IMR-90 (cell line): Measurements from ENCODE around the gene LYSMD2. TPM values are rescaled to one million over a fixed set of nuclear protein-coding genes. Genes with fewer than 3 reads are reported as not detected.

Experiments
- ATAC-seq: fragments of 200-7000 bp; cut with Tn5 transposase; 2 replicates; pipeline ENCODE4 v1.9.1; 2020; ENCODE audit warnings: low read depth, mild to moderate bottlenecking, moderate library complexity
- BruUV-seq: library from RNA; stranded (reverse); fragments of 400-500 nt; replicated peaks from 2 replicates; lab custom pipeline; 2021; lab: Mats Ljungman, UMichigan
- CTCF ChIA-PET: fragments of 300-600 bp; formaldehyde crosslinking; extraction: SDS; loops from one replicate; lab custom pipeline; 2021; ENCODE audit warnings: antibody characterized with exemption; lab: Yijun Ruan, JAX
- POLR2A ChIA-PET: fragments of 300-600 bp; sonication (Branson Sonifier 250); formaldehyde crosslinking; loops from one replicate; lab custom pipeline; 2022; ENCODE audit warnings: antibody characterized with exemption; ENCODE audit not compliant: unreplicated experiment; lab: Charles Lee
- DNase-seq: peaks from one replicate; pipeline ENCODE4 v3.0.0; 2013
- H2AFZ ChIP-seq: replicated peaks from 2 replicates; pipeline ENCODE3; 2013; ENCODE audit warnings: low read length, mild to moderate bottlenecking; ENCODE audit not compliant: poor library complexity
- H2AK5ac ChIP-seq: 2 replicates; pipeline ENCODE4 v1.6.1; 2013; ENCODE audit warnings: low read depth, low read length, inconsistent platforms
- H2AK9ac ChIP-seq: replicated peaks from 2 replicates; pipeline ENCODE3; 2013; ENCODE audit warnings: mild to moderate bottlenecking, low read depth, low read length, moderate library complexity; ENCODE audit not compliant: poor library complexity
- H2BK120ac ChIP-seq: 2 replicates; pipeline ENCODE4 v1.6.1; 2013; ENCODE audit warnings: low read depth, low read length, inconsistent platforms
- H2BK15ac ChIP-seq: 3 replicates; pipeline ENCODE4 v1.6.1; 2013; ENCODE audit warnings: low read depth, low read length, inconsistent platforms
- H2BK20ac ChIP-seq: 2 replicates; pipeline ENCODE4 v1.6.1; 2013; ENCODE audit warnings: low read depth, mild to moderate bottlenecking, inconsistent platforms, low read length, moderate library complexity
- H2BK5ac ChIP-seq: 2 replicates; pipeline ENCODE4 v1.6.1; 2013; ENCODE audit warnings: mild to moderate bottlenecking, low read depth, low read length, inconsistent platforms; ENCODE audit not compliant: poor library complexity, severe bottlenecking
- H3K14ac ChIP-seq: replicated peaks from 2 replicates; pipeline ENCODE4 v1.6.1; 2013; ENCODE audit warnings: low read depth, low read length, inconsistent platforms
- H3K18ac ChIP-seq: 2 replicates; pipeline ENCODE4 v1.6.1; 2013; ENCODE audit warnings: low read depth, low read length, control low read depth
- H3K23ac ChIP-seq: 2 replicates; pipeline ENCODE4 v1.6.1; 2013; ENCODE audit warnings: low read depth, low read length, inconsistent platforms
- H3K27ac ChIP-seq: 2 replicates; pipeline ENCODE4 v1.5.1; 2013; ENCODE audit warnings: mild to moderate bottlenecking, control low read depth, low read length; ENCODE audit not compliant: insufficient read depth
- H3K27me3 ChIP-seq: 2 replicates; pipeline ENCODE4 v1.6.1; 2013; ENCODE audit warnings: low read length; ENCODE audit not compliant: control insufficient read depth, insufficient read depth
- H3K36me3 ChIP-seq: 2 replicates; pipeline ENCODE4 v1.6.1; 2013; ENCODE audit warnings: low read length, mixed read lengths; ENCODE audit not compliant: control insufficient read depth, insufficient read depth
- H3K4ac ChIP-seq: 2 replicates; pipeline ENCODE4 v1.6.1; 2013; ENCODE audit warnings: low read depth, low read length, inconsistent platforms
- H3K4me1 ChIP-seq: 2 replicates; pipeline ENCODE4 v1.6.1; 2013; ENCODE audit warnings: low read length, mixed read lengths; ENCODE audit not compliant: control insufficient read depth, insufficient read depth
- H3K4me2 ChIP-seq: 2 replicates; pipeline ENCODE4 v1.6.1; 2013; ENCODE audit warnings: low read depth, mild to moderate bottlenecking, control low read depth, low read length, moderate library complexity
- H3K4me3 ChIP-seq: 2 replicates; pipeline ENCODE4 v1.5.1; 2013; ENCODE audit warnings: low read depth, mild to moderate bottlenecking, control low read depth, low read length, moderate library complexity; ENCODE audit not compliant: insufficient read depth
- H3K56ac ChIP-seq: 2 replicates; pipeline ENCODE4 v1.6.1; 2013; ENCODE audit warnings: low read length, inconsistent platforms; ENCODE audit not compliant: insufficient read depth; ENCODE audit errors: extremely low read depth
- H3K79me1 ChIP-seq, 2 experiments: 2 replicates each; pipeline ENCODE4 v1.6.1; 2013; ENCODE audit warnings: low read length in 2 of 2, inconsistent platforms in 1 of 2, low read depth in 1 of 2
- H3K9ac ChIP-seq: 2 replicates; pipeline ENCODE4 v1.6.1; 2013; ENCODE audit warnings: low read depth, low read length, control low read depth
- H3K9me1 ChIP-seq: 2 replicates; pipeline ENCODE4 v1.6.1; 2013; ENCODE audit warnings: low read length, inconsistent platforms; ENCODE audit not compliant: insufficient read depth
- H3K9me3 ChIP-seq: 2 replicates; pipeline ENCODE4 v1.6.1; 2013; ENCODE audit warnings: low read length; ENCODE audit not compliant: control insufficient read depth, insufficient read depth
- H4K20me1 ChIP-seq: 2 replicates; pipeline ENCODE4 v1.6.1; 2013; ENCODE audit warnings: low read length, inconsistent platforms; ENCODE audit not compliant: insufficient read depth
- H4K5ac ChIP-seq: 2 replicates; pipeline ENCODE4 v1.6.1; 2013; ENCODE audit warnings: mild to moderate bottlenecking, low read depth, low read length, control low read depth
- H4K8ac ChIP-seq, 2 experiments: 2 replicates each; pipeline ENCODE4 v1.6.1; 2013; ENCODE audit warnings: low read depth in 2 of 2, low read length in 2 of 2, control low read depth in 1 of 2, inconsistent platforms in 1 of 2
- H4K91ac ChIP-seq: 2 replicates; pipeline ENCODE4 v1.6.1; 2013; ENCODE audit warnings: low read depth, low read length, inconsistent platforms; ENCODE audit not compliant: insufficient read depth
- CHD1 ChIP-seq: IDR thresholded peaks from 2 replicates; pipeline ENCODE4 v1.6.1; 2012; ENCODE audit warnings: low read depth, low read length, improper control_type of control experiment
- CTCF ChIP-seq: conservative IDR thresholded peaks from 2 replicates; pipeline ENCODE4 v1.5.1; 2012; ENCODE audit warnings: mild to moderate bottlenecking, low read depth, low read length, improper control_type of control experiment
- MAZ ChIP-seq: IDR thresholded peaks from 2 replicates; pipeline ENCODE4 v1.6.1; 2012; ENCODE audit warnings: low read depth, mild to moderate bottlenecking, low read length, improper control_type of control experiment, moderate library complexity, borderline replicate concordance
- RCOR1 ChIP-seq: IDR thresholded peaks from 2 replicates; pipeline ENCODE4 v1.6.1; 2012; ENCODE audit warnings: mild to moderate bottlenecking, low read length, improper control_type of control experiment; ENCODE audit not compliant: insufficient replicate concordance
- RFX5 ChIP-seq: IDR thresholded peaks from 2 replicates; pipeline ENCODE4 v1.8.0; 2012; ENCODE audit warnings: low read depth, mild to moderate bottlenecking, low read length, moderate library complexity
- SMC3 ChIP-seq: fragments of 150-350 bp; IDR thresholded peaks from 2 replicates; pipeline ENCODE4 v1.6.1; 2016; ENCODE audit warnings: low read depth, mild to moderate bottlenecking, antibody characterized with exemption, low read length, moderate library complexity
- WGBS, 2 experiments: methylation state at CpG; one replicate each; pipeline versions ENCODE4 v1.1.5 to v1.1.7; 2013; ENCODE audit warnings: missing lambda C conversion rate in 2 of 2; ENCODE audit not compliant: insufficient read length in 1 of 2; ENCODE audit errors: extremely low coverage in 2 of 2; 5-methylcytosine and 5-hydroxymethylcytosine counted together
- dilution Hi-C: fragments of 300-500 bp; cut with HindIII; formaldehyde crosslinking; loops from one replicate; pipeline ENCODE4 v1.14.3; 2018; ENCODE audit warnings: low sequenced_read_pairs; ENCODE audit not compliant: unreplicated experiment
- in situ Hi-C: fragments of 300-500 bp; cut with MboI; formaldehyde crosslinking; loops from 3 replicates; pipeline ENCODE4 v1.14.3; 2019; ENCODE audit warnings: low sequenced_read_pairs, inconsistent platforms, mixed read lengths
- intact Hi-C: fragments of 100-400 bp; cut with micrococcal nuclease; formaldehyde crosslinking; loops from 2 replicates; pipeline ENCODE4 v1.10.0; 2022
- polyA plus RNA-seq, 3 experiments: library from polyadenylated mRNA; depleted of rRNA; stranded (reverse); fragments of >200 nt; gene quantifications; 2 replicates each; pipeline ENCODE4 v1.2.3, GENCODE V29; 2012; ENCODE audit warnings: low replicate concordance in 1 of 3
- total RNA-seq: library from RNA; depleted of rRNA; stranded (reverse); fragments of >200 nt; gene quantifications from 2 replicates; pipeline ENCODE4 v1.2.3, GENCODE V29; 2012
- TF ChIP-seq, protein P1 (sequence below): fragments of 150-350 bp; IDR thresholded peaks from 2 replicates; pipeline ENCODE4 v1.6.1; 2017; ENCODE audit warnings: mild to moderate bottlenecking, antibody characterized with exemption, low read length, low read depth

LYSMD2 gene
- total and polyA plus RNA-seq, 2 of the 4 experiments (the other 2 are of a cell fraction), result 5.9 to 6.0 TPM

DNA sequence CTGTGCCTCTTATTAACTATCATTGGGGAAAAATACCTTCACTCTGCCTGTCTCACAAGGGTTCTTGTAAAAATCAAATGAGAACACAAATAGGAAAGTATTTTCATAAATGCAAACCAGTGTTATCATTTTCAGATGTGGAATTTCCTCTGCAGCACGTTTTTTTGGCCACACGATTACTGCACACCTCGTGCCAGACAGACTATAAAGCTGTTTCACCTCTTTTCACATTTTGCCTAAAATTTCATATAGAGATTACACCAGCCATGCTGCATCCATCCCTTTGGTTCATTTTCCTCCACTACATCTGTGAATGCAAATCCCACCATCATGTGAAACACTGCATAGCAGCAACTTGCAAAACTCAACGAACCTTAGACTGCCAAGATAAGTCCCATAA is 12.7 kb upstream of the LYSMD2 start:
- no peak overlapping the region for H2BK5ac ChIP-seq
- no peak overlapping the region for H3K9ac ChIP-seq
- no peaks in the 10 kb centered on the region for H3K9me1 ChIP-seq
- H3K18ac ChIP-seq, result no peak overlapping the region
- DNase-seq (no peak), ATAC-seq (no peak)
- H3K79me1 ChIP-seq, result peaks cover 0 to 8% of the 10 kb centered on the region in 2 experiments; a peak in 1 of 4 replicates
- H4K5ac ChIP-seq, result no peak overlapping the region
- no peak overlapping the region for H2AK9ac ChIP-seq
- no peak overlapping the region for H2AFZ ChIP-seq
- H3K36me3 ChIP-seq, result no peaks in the 10 kb centered on the region
- TF ChIP-seq SMC3 (no peak), RFX5 (no peak), CHD1 (no peak), CTCF (no peak), RCOR1 (no peak), MAZ (no peak)
- TF ChIP-seq, protein P1, sequence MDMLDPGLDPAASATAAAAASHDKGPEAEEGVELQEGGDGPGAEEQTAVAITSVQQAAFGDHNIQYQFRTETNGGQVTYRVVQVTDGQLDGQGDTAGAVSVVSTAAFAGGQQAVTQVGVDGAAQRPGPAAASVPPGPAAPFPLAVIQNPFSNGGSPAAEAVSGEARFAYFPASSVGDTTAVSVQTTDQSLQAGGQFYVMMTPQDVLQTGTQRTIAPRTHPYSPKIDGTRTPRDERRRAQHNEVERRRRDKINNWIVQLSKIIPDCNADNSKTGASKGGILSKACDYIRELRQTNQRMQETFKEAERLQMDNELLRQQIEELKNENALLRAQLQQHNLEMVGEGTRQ, result no peak
- peaks cover 30% of the 10 kb centered on the region for H3K27me3 ChIP-seq
- no peak overlapping the region for H3K23ac ChIP-seq
- in situ Hi-C loops (no loop called here), dilution Hi-C loops (no loop called here), intact Hi-C loops (no loop called here)
- BruUV-seq, result no TSS peak
- H4K8ac ChIP-seq, result no peak overlapping the region
- no peak overlapping the region for H2BK120ac ChIP-seq
- no peaks in the 10 kb centered on the region; the same call in none of the 2 replicates for H4K20me1 ChIP-seq
- no peak overlapping the region for H2AK5ac ChIP-seq
- no peak overlapping the region for H3K56ac ChIP-seq
- no peak overlapping the region for H2BK20ac ChIP-seq
- no peak overlapping the region for H2BK15ac ChIP-seq
- no peak overlapping the region for H3K14ac ChIP-seq
- CTCF ChIA-PET, result no interaction called here
- no peaks in the 10 kb centered on the region for H3K9me3 ChIP-seq
- 86% methylated on average over 2 of the region's 4 CpGs; no CpG with 5 or more reads in 1 of the 2 experiments for WGBS, 2 experiments
- POLR2A ChIA-PET, result no interaction called here
- no peak overlapping the region for H3K27ac ChIP-seq
- H4K91ac ChIP-seq, result no peak overlapping the region
- no peak overlapping the region for H3K4me2 ChIP-seq
- 0 out of 2 replicates have a peak, but pooled peaks cover 4% of the 10 kb centered on the region for H3K4me1 ChIP-seq
- H3K4ac ChIP-seq, result no peak overlapping the region
- no peak overlapping the region for H3K4me3 ChIP-seq
